Progenitor cell of endocrine pancreas (in vitro differentiated cells): ENCODE measurements around the gene PTPRD. TPM values are rescaled to one million over a fixed set of nuclear protein-coding genes. Genes with fewer than 3 reads are reported as not detected.

ENCODE experiments used
- DNase-seq: peaks from one replicate; pipeline ENCODE4 v3.0.0; 2021; ENCODE audit warnings: low spot score; ENCODE audit not compliant: unreplicated experiment
- H3K27ac Mint-ChIP-seq: 2 replicates; pipeline ENCODE4 v1.8.0; 2021; ENCODE audit warnings: mild to moderate bottlenecking, moderate library complexity, mixed read lengths
- H3K27me3 Mint-ChIP-seq: 2 replicates; pipeline ENCODE4 v1.8.0; 2021; ENCODE audit warnings: mixed read lengths
- H3K36me3 Mint-ChIP-seq: 2 replicates; pipeline ENCODE4 v1.8.0; 2022; ENCODE audit warnings: mixed read lengths; ENCODE audit not compliant: insufficient read depth
- H3K4me1 Mint-ChIP-seq: 2 replicates; pipeline ENCODE4 v1.8.0; 2021; ENCODE audit warnings: low read depth, mixed read lengths
- H3K4me3 Mint-ChIP-seq: 2 replicates; pipeline ENCODE4 v1.8.0; 2021; ENCODE audit warnings: low read depth, mild to moderate bottlenecking, moderate library complexity, mixed read lengths
- H3K9me3 Mint-ChIP-seq: 2 replicates; pipeline ENCODE4 v1.8.0; 2021; ENCODE audit warnings: low read depth, mixed read lengths
- CTCF ChIP-seq: fragments of 200-600 bp; sonication (generic); IDR thresholded peaks from one replicate; pipeline ENCODE4 v1.5.0; 2021; ENCODE audit warnings: antibody characterized with exemption, mild to moderate bottlenecking; ENCODE audit not compliant: unreplicated experiment
- total RNA-seq: library from RNA; stranded (reverse); gene quantifications from 2 replicates; pipeline ENCODE4 v1.2.1, GENCODE V29; 2021

Gene PTPRD
- total RNA-seq, 1 donor from 2014 or later = 124 TPM

GRCh38 chr9:8419596-8420275, 2193.1 kb downstream of the PTPRD start:
- Mint-ChIP-seq H3K9me3 (no peaks in the 10 kb centered on the region), H3K27ac (no peak overlapping the region), H3K4me1 (peaks cover 2% of the 10 kb centered on the region), H3K27me3 (no peaks in the 10 kb centered on the region), H3K36me3 (no peaks in the 10 kb centered on the region), H3K4me3 (no peak overlapping the region)
- no peak for DNase-seq
- no peak for TF ChIP-seq CTCF

GRCh38 chr9:8417341-8417740, 2195.5 kb downstream of the PTPRD start:
- no peaks in the 10 kb centered on the region for H3K36me3 Mint-ChIP-seq
- no peak for DNase-seq
- no peaks in the 10 kb centered on the region for H3K27me3 Mint-ChIP-seq
- no peak overlapping the region for H3K4me3 Mint-ChIP-seq
- H3K9me3 Mint-ChIP-seq = no peaks in the 10 kb centered on the region
- TF ChIP-seq CTCF = no peak
- no peaks in the 10 kb centered on the region for H3K4me1 Mint-ChIP-seq
- peak overlapping the region; percentile 62 for H3K27ac Mint-ChIP-seq

- no peak for TF ChIP-seq CTCF
- no peak overlapping the region for H3K4me3 Mint-ChIP-seq
- DNase-seq = no peak
- no peaks in the 10 kb centered on the region for H3K27me3 Mint-ChIP-seq
- no peak overlapping the region for H3K27ac Mint-ChIP-seq
- H3K9me3 Mint-ChIP-seq = no peaks in the 10 kb centered on the region
- peaks cover 13% of the 10 kb centered on the region for H3K4me1 Mint-ChIP-seq
- no peaks in the 10 kb centered on the region for H3K36me3 Mint-ChIP-seq
Measured at GRCh38 chr9:8412327-8412726, 2200.5 kb downstream of the PTPRD start.

- Mint-ChIP-seq H3K4me1 (peaks cover 22% of the 10 kb centered on the region), H3K36me3 (no peaks in the 10 kb centered on the region), H3K27ac (no peak overlapping the region), H3K27me3 (no peaks in the 10 kb centered on the region), H3K4me3 (no peak overlapping the region), H3K9me3 (no peaks in the 10 kb centered on the region)
- DNase-seq = no peak
- TF ChIP-seq CTCF = no peak
Measured at GRCh38 chr9:8408575-8409190, 2204.1 kb downstream of the PTPRD start.

GRCh38 chr9:8401961-8402705, 2210.7 kb downstream of the PTPRD start:
- no peaks in the 10 kb centered on the region for H3K27me3 Mint-ChIP-seq
- no peak overlapping the region for H3K4me3 Mint-ChIP-seq
- H3K9me3 Mint-ChIP-seq = no peaks in the 10 kb centered on the region
- H3K27ac Mint-ChIP-seq = no peak overlapping the region
- TF ChIP-seq CTCF = no peak
- no peak for DNase-seq
- no peaks in the 10 kb centered on the region for H3K36me3 Mint-ChIP-seq
- peaks cover 22% of the 10 kb centered on the region for H3K4me1 Mint-ChIP-seq
